SH-SY5Y (cell line): ENCODE data around the gene DCUN1D2.

ENCODE experiments used
- GATA2 ChIP-seq: IDR thresholded peaks from 2 replicates; pipeline ENCODE4 v1.6.1; 2011; ENCODE audit warnings: mild to moderate bottlenecking, low read depth, low read length
- GATA3 ChIP-seq: IDR thresholded peaks from 2 replicates; pipeline ENCODE4 v1.6.1; 2011; ENCODE audit warnings: low read depth, mild to moderate bottlenecking, low read length, moderate library complexity

- TF ChIP-seq GATA3 (no peak), GATA2 (no peak)
Measured at GRCh38 chr13:113483504-113484293, 6.8 kb downstream of the DCUN1D2 start.
